Thoracic aorta (tissue), 2 donors: ENCODE data around the gene C1orf167. TPM values are rescaled to one million over a fixed set of nuclear protein-coding genes. Genes with fewer than 3 reads are reported as not detected.
A peak's percentile ranks its signal among the peaks of the same experiment; 100 is the strongest.

Source experiments
- ATAC-seq: fragments of 150-250 bp; one replicate; pipeline ENCODE4 v1.8.0; 2017; ENCODE audit warnings: low read depth; ENCODE audit not compliant: insufficient number of reproducible peaks, low FRiP score
- DNase-seq: peaks from one replicate; pipeline ENCODE4 v3.0.0-alpha.2; 2020; ENCODE audit warnings: low spot score
- H3K27ac ChIP-seq, 2 donors: fragments of 200-600 bp; sonication (generic); 1 replicate in 1 of 2; 2 replicates in 1 of 2; pipeline ENCODE4 v1.5.1; 2016; ENCODE audit warnings: mild to moderate bottlenecking in 2 of 2, moderate library complexity in 2 of 2
- H3K27me3 ChIP-seq: fragments of 200-600 bp; sonication (generic); replicated peaks from 2 replicates; pipeline ENCODE4 v1.6.0; 2016; ENCODE audit warnings: mild to moderate bottlenecking; ENCODE audit not compliant: insufficient read depth
- H3K36me3 ChIP-seq: fragments of 200-600 bp; sonication (generic); one replicate; pipeline ENCODE4 v1.5.1; 2016
- H3K4me1 ChIP-seq, 2 donors: fragments of 200-600 bp; sonication (generic); 1 replicate in 1 of 2; 2 replicates in 1 of 2; pipeline versions ENCODE4 v1.5.1 to v1.6.0; 2016; ENCODE audit warnings: low read depth in 2 of 2, mild to moderate bottlenecking in 1 of 2; ENCODE audit not compliant: control insufficient read depth in 1 of 2
- H3K4me3 ChIP-seq: fragments of 200-600 bp; sonication (generic); 2 replicates; pipeline ENCODE4 v1.5.1; 2016; ENCODE audit warnings: mild to moderate bottlenecking
- H3K9me3 ChIP-seq: fragments of 200-600 bp; sonication (generic); 2 replicates; pipeline ENCODE4 v1.5.1; 2016
- total RNA-seq, 2 donors: library from RNA; depleted of rRNA; stranded (reverse); fragments of >200 nt; gene quantifications; one replicate each; pipeline versions ENCODE4 v1.1.0 to v1.2.3, GENCODE V29; 2016
- TF ChIP-seq, protein P1 (sequence below): fragments of 200-600 bp; sonication (generic); IDR thresholded peaks from one replicate; pipeline ENCODE4 v1.5.1; 2019; ENCODE audit warnings: antibody characterized with exemption

Gene C1orf167
- total RNA-seq, 2 donors from 2014 or later, result 4.2 TPM; not detected in 1

- H3K4me3 ChIP-seq, result no peak overlapping the region
- H3K27ac ChIP-seq, result no peak overlapping the region
- H3K36me3 ChIP-seq, result peaks cover 3% of the 10 kb centered on the region
- no peaks in the 10 kb centered on the region for H3K27me3 ChIP-seq
- ATAC-seq (no peak), DNase-seq (no peak)
- H3K4me1 ChIP-seq, result peaks cover 41 to 60% of the 10 kb centered on the region in 2 donors
- no peaks in the 10 kb centered on the region for H3K9me3 ChIP-seq
- TF ChIP-seq, protein P1, sequence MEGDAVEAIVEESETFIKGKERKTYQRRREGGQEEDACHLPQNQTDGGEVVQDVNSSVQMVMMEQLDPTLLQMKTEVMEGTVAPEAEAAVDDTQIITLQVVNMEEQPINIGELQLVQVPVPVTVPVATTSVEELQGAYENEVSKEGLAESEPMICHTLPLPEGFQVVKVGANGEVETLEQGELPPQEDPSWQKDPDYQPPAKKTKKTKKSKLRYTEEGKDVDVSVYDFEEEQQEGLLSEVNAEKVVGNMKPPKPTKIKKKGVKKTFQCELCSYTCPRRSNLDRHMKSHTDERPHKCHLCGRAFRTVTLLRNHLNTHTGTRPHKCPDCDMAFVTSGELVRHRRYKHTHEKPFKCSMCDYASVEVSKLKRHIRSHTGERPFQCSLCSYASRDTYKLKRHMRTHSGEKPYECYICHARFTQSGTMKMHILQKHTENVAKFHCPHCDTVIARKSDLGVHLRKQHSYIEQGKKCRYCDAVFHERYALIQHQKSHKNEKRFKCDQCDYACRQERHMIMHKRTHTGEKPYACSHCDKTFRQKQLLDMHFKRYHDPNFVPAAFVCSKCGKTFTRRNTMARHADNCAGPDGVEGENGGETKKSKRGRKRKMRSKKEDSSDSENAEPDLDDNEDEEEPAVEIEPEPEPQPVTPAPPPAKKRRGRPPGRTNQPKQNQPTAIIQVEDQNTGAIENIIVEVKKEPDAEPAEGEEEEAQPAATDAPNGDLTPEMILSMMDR, result no peak
These were observed 24.2 kb downstream of the C1orf167 start for GRCh38 chr1:11786168-11786567.

DNA sequence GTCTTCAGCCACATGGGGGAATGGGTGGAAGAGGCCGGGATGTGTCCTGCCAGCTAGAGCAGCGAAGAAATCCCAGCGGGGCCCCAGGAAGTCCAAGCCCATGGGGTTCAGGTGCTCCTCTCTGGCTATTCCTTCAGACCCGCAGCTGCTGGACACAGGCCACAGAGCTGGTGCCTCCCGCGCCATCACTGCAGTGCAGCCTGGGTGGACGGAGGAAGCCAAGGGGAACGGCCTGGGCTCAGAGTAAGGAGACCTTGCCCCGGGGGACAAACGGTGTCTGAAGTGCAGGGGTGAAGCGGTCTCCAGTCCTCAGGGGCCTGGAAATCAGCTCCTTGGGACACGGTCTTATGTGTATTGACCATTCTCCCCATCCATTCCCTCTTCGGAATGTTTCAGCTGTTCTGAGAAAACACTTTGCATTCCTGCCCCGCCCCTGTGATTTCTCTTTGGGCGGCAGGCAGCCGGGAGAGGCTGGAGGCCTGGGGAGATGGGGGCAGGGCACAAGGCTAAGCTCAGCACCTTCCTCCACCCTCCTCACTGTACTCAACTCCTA, 25.3 kb downstream of the C1orf167 start:
- TF ChIP-seq, protein P1, result no peak
- peaks cover 3% of the 10 kb centered on the region for H3K36me3 ChIP-seq
- peaks cover 47 to 68% of the 10 kb centered on the region in 2 donors for H3K4me1 ChIP-seq
- ATAC-seq (no peak), DNase-seq (no peak)
- H3K27ac ChIP-seq, result peak overlapping the region; percentile 85
- H3K27me3 ChIP-seq, result no peaks in the 10 kb centered on the region
- no peaks in the 10 kb centered on the region for H3K9me3 ChIP-seq
- H3K4me3 ChIP-seq, result peak overlapping the region; percentile 52

DNA sequence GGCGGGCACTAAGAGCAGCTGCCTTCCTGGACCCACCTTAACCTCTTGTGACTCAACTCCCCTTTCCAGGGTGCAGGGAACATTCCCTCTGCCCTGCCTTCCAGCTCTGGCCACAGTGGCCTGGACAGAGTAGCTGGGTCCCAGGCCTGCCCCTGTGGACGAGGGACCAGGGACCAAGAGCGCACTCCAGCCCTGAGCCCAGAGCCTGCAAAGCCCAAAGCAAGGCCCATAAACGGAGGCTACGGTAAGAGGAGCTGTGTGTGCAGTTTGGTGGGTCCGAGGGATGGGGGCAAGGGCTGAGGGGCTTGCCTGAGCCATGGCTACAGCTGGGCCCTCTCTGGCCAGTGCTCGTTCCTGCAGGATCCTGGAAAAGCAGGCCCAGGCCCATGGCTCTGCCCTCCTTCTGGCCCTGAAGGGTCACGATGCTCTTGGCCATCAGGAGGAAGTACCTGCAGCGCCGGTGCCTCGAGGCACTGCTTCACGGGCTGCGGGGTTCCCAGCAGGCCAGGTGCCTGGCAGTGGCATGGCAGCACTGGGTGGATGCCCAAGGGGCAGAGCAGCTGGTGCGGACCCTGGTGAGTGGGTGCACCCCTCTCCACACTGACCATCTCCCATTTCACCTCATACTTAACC, 25.9 kb downstream of the C1orf167 start:
- H3K27me3 ChIP-seq, result no peaks in the 10 kb centered on the region
- TF ChIP-seq, protein P1, result no peak
- no peak for DNase-seq
- H3K4me1 ChIP-seq, result peaks cover 47 to 68% of the 10 kb centered on the region in 2 donors
- H3K27ac ChIP-seq, result peak overlapping the region; percentile 85
- ATAC-seq, result no peak
- H3K36me3 ChIP-seq, result peaks cover 3% of the 10 kb centered on the region
- peak overlapping the region; percentile 52 for H3K4me3 ChIP-seq
- H3K9me3 ChIP-seq, result no peaks in the 10 kb centered on the region

GRCh38 chr1:11788549-11789053, 26.6 kb downstream of the C1orf167 start:
- ATAC-seq (no peak), DNase-seq (no peak)
- H3K9me3 ChIP-seq, result no peaks in the 10 kb centered on the region
- H3K27ac ChIP-seq, result peak overlapping the region; percentile 85
- no peak overlapping the region for H3K4me3 ChIP-seq
- no peaks in the 10 kb centered on the region for H3K27me3 ChIP-seq
- peaks cover 5% of the 10 kb centered on the region for H3K36me3 ChIP-seq
- TF ChIP-seq, protein P1, result no peak
- H3K4me1 ChIP-seq, result peaks cover 47 to 68% of the 10 kb centered on the region in 2 donors

DNA sequence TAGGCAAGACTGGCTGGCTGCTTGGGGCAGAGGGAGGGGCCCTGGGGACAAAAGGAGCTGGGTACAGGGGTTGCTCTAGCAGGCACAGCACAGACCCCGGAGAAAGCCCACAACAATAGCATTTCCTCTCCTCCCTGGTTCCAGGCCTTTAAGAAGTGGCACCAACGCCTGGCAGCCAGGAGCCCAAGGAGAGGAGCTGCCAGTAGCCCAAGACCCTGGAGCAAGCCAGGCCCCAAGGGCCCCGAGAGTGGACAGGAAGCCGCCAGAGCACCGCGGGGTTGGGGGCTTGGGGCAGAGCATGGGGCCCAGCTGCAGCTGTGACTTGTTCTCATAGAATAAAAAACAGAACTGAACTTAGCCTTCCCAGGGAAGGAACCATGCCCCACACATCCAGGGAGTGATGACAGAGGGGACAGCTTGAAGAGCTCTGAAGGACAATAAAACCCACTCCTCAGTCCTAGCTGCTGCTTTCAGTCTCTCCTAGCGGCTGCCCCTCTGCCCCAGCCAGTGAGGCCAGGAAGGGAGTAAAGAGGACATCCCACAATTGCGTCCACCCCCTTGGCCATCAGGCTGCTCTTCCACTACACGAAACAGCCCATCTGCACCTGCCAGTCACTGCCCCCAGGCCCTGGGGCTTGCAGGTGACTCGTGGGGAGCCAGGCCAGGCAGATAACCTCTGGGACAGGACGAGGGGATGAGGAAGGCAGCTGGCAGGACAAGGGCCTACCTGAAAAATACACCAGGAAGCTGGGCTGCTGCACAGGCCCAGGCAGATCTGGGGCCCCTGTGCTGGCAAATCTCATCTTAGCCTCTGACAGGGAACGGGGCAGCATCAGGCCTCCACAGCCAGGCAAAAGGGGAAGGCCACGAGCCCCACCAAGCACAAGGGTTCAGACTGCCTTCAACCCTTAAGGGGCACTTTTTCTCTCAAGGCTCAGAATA, 27.4 kb downstream of the C1orf167 start:
- DNase-seq (no peak), ATAC-seq (no peak)
- Histone ChIP-seq H3K4me1 (peaks cover 47 to 68% of the 10 kb centered on the region in 2 donors), H3K9me3 (no peaks in the 10 kb centered on the region), H3K36me3 (peaks cover 12% of the 10 kb centered on the region), H3K4me3 (no peak overlapping the region), H3K27me3 (no peaks in the 10 kb centered on the region), H3K27ac (peak overlapping the region; percentile 85)
- TF ChIP-seq, protein P1, result no peak
